ENCODE results near the gene AGBL5.
A peak's percentile ranks its signal among the peaks of the same experiment; 100 is the strongest.

AGBL5 gene

DNA sequence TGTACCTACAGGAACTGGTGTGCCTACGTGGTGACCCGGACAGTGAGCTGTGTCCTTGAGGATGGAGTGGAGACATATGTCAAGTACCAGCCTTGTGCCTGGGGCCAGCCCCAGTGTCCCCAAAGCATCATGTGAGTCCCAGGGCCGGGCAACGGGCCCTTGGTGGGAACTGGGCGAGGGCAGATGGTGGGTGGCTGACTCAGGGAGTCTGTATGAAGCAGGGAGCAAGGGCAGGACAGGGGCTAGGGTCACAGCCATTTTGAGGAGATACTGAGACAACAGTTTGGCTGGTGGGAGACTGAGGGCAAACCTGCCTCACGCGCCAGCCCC is 28.6 kb downstream of the AGBL5 start:
- no peak for DNase-seq

DNA sequence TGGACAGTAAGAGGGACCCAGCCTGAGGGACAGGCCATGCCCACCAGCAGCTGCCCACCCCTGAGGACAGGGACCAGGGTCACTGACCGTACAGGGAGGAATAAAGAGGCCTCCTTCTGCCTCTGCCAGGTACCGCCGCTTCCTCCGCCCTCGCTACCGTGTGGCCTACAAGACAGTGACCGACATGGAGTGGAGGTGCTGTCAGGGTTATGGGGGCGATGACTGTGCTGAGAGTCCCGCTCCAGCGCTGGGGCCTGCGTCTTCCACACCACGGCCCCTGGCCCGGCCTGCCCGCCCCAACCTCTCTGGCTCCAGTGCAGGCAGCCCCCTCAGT is 29.1 kb downstream of the AGBL5 start:
- no peak for DNase-seq

DNA sequence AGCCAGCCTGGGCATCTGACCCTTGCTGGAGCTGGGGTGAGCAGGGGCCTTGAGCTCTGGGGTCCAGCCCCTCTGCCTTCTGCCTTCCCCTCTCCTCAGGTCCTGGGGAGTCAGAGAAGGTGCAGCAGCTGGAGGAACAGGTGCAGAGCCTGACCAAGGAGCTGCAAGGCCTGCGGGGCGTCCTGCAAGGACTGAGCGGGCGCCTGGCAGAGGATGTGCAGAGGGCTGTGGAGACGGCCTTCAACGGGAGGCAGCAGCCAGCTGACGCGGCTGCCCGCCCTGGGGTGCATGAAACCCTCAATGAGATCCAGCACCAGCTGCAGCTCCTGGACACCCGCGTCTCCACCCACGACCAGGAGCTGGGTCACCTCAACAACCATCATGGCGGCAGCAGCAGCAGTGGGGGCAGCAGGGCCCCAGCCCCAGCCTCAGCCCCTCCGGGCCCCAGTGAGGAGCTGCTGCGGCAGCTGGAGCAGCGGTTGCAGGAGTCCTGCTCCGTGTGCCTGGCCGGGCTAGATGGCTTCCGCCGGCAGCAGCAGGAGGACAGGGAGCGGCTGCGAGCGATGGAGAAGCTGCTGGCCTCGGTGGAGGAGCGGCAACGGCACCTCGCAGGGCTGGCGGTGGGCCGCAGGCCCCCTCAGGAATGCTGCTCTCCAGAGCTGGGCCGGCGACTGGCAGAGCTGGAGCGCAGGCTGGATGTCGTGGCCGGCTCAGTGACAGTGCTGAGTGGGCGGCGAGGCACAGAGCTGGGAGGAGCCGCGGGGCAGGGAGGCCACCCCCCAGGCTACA is 30.7 kb downstream of the AGBL5 start:
- no peak for DNase-seq

DNA sequence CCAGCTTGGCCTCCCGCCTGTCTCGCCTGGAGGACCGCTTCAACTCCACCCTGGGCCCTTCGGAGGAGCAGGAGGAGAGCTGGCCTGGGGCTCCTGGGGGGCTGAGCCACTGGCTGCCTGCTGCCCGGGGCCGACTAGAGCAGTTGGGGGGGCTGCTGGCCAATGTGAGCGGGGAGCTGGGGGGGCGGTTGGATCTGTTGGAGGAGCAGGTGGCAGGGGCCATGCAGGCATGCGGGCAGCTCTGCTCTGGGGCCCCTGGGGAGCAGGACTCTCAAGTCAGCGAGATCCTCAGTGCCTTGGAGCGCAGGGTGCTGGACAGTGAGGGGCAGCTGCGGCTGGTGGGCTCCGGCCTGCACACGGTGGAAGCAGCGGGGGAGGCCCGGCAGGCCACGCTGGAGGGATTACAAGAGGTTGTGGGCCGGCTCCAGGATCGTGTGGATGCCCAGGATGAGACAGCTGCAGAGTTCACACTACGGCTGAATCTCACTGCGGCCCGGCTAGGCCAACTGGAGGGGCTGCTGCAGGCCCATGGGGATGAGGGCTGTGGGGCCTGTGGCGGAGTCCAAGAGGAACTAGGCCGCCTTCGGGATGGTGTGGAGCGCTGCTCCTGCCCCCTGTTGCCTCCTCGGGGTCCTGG is 31.4 kb downstream of the AGBL5 start:
- no peak for DNase-seq

DNA sequence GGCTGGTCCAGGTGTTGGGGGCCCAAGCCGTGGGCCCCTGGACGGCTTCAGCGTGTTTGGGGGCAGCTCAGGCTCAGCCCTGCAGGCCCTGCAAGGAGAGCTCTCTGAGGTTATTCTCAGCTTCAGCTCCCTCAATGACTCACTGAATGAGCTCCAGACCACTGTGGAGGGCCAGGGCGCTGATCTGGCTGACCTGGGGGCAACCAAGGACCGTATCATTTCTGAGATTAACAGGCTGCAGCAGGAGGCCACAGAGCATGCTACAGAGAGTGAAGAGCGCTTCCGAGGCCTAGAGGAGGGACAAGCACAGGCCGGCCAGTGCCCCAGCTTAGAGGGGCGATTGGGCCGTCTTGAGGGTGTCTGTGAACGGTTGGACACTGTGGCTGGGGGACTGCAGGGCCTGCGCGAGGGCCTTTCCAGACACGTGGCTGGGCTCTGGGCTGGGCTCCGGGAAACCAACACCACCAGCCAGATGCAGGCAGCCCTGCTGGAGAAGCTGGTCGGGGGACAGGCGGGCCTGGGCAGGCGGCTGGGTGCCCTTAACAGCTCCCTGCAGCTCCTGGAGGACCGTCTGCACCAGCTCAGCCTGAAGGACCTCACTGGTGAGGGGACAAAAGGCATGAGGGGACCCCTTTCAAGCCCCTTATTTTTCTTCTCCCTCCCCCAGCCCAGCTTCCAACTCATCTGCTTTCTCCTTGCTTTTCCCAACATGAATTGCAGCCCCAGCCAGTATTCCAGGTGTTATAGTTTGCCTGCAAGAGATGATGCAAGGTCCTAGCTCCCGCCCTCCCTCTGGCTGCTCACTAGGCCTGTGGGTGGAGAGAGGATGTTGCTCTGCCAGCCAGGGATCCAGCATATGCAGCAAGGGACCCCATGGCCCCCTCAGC is 32.2 kb downstream of the AGBL5 start:
- DNase-seq = no peak

DNA sequence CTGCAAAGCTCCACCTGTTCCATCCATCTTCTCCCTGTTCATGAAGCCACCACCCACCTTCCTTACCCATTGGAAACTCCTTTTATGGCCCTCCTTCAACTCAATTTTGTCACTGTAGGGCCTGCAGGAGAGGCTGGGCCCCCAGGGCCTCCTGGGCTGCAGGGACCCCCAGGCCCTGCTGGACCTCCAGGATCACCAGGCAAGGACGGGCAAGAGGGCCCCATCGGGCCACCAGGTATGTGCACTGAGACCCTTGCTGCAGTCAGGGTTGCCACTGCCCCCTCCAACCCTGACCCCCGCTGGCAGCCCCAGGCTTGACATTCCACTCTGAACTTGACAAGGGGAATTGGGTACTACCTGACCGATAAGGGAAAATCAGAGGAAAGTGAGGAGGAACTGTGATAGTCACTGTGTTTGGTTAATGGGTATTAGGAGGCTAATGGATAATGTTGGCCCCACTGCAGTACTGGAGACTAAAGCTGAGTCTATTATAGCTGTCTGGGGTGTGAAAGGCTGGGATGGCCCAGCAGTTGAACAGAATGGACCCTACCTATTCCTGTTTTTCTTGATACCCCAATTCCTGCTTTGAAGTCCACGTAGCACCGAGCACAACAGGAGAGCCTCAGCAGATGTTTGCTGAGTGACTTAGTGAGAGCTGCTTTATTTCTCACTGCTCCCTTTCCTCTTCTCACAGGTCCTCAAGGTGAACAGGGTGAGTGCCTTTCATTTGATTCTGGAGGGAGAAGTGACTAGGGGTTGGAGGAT is 33.0 kb downstream of the AGBL5 start:
- DNase-seq = no peak

DNA sequence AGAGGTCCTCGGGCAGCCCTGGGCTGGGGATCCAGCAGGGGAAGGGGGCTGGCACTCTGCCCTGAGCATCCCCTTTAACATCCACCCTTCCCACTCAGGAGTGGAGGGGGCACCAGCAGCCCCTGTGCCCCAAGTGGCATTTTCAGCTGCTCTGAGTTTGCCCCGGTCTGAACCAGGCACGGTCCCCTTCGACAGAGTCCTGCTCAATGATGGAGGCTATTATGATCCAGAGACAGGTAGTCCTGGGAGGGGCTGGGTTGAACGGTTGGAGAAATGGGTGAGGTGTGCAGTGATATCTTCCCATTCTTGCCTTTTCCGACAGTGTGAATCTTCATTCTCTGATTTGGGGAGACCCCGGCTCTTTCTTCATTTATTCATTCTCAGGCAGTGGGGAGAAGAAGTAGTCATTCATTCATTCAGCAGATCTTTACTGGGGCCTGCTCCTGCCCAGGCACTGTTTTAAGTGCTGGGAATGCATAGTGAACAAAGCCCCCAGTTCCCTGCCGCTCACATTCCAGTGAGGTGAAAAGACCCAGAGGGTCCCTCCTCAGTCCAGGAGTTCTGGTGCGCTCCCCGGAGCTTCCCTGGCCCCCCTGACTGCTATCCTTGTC is 33.7 kb downstream of the AGBL5 start:
- no peak for DNase-seq

DNA sequence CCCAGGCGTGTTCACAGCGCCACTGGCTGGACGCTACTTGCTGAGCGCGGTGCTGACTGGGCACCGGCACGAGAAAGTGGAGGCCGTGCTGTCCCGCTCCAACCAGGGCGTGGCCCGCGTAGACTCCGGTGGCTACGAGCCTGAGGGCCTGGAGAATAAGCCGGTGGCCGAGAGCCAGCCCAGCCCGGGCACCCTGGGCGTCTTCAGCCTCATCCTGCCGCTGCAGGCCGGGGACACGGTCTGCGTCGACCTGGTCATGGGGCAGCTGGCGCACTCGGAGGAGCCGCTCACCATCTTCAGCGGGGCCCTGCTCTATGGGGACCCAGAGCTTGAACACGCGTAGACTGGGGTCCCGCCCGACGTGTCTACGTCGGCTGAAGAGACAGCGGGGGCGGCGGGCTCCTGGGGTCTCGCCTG is 34.2 kb downstream of the AGBL5 start:
- DNase-seq = peak; percentile 33

DNA sequence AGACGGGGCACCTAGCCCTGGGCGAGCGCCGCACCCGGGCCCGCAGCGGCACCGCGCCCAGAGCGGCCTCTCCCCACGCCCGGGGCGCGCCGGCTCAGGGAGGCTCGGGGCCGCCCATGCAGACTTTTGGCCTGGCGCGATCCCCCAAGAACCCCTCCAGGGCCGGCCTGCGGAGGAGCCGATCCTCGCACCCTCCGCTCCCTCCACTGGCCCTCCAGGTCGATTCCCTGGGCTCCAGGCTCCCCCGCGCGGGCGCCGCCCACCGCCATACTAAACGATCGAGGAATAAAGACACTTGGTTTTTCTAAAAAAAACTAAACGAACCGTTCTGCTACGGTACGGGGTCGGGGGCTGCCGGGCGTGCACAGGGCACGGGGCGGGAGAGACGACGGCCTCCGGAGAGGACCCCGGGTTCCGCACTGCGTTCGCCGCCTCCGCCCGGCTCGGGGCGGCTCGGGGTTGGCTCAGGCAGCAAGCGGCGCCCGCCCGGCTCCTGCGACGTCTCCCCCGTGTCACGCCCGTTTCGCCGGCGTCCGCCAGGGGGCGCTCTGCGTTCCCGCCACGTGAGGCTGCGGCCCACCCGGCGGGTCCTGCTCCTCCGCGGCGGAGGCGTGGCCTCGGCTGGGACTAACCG is 34.7 kb downstream of the AGBL5 start:
- peak; percentile 99 for DNase-seq

DNA sequence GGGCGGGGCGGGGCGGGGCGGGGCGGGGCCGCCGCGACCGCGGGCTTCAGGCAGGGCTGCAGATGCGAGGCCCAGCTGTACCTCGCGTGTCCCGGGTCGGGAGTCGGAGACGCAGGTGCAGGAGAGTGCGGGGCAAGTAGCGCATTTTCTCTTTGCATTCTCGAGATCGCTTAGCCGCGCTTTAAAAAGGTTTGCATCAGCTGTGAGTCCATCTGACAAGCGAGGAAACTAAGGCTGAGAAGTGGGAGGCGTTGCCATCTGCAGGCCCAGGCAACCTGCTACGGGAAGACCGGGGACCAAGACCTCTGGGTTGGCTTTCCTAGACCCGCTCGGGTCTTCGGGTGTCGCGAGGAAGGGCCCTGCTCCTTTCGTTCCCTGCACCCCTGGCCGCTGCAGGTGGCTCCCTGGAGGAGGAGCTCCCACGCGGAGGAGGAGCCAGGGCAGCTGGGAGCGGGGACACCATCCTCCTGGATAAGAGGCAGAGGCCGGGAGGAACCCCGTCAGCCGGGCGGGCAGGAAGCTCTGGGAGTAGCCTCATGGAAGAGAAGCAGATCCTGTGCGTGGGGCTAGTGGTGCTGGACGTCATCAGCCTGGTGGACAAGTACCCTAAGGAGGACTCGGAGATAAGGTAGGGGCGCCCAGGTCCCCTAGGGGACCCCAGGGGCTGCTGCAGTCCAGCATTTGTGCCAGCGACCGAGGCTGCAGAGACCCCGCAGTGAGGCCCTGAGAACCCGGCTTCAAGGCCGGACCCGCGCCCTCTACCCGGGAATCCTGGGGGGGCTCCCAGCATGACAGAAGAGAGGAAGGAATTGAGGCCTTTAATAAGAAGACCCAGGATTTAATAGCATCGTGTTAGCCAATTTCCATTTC is 35.5 kb downstream of the AGBL5 start, which contains the start of gene KHK:
Gene KHK (plus strand): TSS at position 49 of the 870 bp plus-strand sequence. CDS start 488 bp downstream, at position 537.
- no peak for DNase-seq

DNA sequence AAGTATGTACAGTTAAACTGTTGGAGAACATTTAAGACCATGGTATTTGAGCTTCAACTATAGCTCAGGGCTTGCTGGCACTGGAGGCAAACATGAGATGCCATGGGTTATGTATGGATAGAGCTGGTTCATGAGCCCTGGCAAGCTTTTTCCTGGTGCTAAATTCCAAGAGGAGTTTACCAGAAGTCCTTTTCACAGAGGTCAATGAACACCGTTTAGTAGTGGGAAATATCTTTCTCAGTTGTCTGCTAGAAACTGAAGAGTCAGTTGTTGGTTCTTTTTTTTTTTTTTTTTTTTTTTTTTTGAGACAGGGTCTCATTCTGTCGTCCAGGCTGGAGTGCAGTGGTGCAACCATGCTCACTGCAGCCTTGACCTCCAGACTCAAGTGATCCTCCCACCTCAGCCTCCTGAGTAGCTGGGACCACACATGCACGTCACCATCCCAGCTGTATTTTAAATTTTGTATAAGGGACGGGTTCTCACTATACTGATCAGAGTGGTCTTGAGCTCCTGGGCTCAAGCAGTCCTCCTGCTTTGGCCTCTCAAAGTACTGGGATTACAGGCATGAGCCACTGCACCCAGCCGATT is 36.4 kb downstream of the AGBL5 start:
- DNase-seq = no peak

DNA sequence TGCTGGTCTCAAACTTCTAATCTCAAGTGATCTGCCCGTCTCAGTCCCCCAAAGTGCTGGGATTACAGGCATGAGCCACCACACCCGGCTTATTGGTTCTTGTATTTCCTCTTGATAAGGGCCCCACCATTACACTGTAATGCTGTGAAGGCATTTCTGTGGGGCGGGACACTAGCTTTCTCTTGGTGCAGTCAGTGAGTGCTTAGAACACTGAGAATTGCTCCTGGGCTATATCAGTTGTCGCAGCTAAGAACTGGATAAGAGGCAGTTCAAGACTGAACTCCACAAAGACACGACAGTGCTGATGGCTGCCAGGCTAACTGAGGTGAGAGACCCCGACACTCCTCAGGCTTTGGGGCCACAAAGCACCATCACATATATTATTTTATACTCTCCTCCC is 37.2 kb downstream of the AGBL5 start:
- no peak for DNase-seq

DNA sequence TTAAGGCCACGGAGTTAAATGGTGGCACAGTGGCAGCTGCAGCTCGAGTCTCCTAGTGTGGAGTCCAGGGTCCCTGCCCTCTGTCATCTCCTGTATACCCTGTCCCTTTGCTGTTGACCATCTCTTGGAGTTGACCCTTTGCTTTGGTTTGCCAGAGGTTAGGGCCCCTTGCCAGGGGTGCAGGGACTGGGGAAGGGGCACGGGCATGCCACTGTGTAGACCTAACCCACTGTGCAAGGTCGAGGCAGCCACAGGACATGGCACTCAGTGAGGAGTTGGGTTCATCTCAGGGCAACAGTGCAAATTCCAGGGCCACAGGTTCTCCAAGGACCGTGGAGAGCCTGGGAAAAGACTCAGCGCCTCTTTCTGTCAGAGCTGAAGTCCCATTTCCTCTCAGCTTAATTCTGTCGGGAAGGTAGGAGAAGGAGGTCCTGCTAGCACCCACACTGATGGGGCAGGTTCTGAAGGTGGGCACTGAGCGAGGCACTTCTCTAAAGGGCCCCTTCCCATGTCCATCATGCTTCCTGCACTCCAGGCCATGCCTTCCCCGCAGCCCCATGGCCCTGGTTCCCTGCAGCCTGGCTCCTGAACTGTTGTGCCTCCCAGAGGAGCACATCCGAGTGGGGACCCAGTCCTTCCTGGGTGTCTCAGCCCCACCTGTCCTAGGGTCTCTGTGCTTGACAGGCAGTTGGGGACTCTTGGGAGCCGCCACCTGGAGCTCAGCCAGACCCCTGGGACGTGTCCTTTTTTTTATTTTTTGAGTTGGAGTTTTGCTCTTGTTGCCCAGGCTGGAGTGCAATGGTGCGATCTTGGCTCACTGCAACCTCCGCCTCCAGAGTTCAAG is 37.9 kb downstream of the AGBL5 start:
- no peak for DNase-seq

DNA sequence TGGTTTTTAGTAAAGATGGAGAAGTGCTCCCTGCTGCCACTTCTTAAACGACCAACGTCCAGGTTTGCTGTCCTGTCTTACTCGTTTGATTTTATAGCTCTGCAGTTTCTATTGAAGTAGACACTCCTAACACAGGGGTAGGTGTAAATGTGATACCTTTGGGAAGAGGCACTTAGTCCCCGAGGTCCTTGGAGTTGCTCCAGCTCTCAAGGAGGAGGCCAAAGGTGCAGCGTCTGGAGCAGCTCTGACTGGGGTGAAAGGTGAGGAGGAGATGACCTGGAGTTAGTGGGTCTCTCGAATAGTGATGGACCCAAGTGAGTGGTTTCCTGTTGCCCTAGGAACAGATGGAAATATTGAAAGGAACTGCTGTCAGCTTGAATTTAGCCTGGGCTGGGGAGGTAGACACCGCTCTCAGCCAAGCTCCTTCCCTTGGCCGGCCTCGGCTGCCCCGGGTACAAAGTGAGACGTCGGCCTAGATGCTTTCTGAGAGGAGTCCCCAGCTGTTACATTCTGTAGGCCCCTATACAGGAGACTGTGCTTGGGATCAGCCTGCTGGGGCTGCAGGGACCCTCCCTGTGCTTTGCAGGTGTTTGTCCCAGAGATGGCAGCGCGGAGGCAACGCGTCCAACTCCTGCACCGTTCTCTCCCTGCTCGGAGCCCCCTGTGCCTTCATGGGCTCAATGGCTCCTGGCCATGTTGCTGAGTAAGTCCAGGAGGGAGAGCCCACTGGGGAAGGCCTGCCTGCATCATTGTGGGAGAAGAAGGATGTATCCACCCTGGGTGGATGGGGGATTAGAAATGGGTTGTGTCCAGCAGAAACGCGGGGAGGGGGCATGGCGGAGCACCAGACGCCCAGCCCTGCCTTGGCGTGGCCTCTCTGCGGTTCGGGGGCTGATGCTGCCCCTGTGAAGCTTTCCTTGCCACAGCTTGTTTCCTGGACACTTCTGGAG is 40.6 kb downstream of the AGBL5 start:
- no peak for DNase-seq

DNA sequence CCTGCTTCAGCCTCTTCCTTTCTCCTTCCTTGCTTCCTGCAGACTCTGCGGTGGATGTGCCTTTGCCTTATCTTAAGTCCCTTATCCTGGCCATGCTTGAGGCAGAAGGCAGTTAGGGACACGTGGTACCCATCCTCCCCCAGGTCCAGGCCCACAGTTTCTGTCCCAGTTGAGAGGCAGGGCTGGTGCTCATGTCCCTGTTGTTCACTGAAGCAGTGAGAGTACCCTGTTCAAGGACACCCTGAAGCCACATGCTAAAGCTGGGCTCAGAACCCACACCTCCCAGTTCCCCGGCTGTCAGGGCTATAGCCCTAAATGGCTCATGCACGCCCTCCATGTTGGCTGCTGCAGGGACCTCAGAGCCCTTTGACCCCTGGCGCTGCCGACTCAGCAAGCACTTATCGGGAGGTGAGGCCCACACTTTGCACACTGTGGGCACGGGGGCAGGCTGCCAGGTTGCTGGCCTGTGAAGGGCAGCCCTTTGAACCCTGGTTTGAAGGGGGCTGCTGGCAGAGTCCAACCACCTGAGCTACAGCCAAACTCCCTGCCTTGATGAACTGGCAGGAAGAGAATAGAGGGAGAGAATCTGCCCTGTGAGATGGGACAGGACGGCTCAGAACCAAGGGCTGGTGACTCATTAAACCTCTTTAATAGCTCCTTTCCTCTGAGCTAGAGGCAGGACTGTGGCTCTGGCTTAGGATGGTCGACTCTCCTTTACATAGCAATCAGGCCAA is 41.4 kb downstream of the AGBL5 start:
- no peak for DNase-seq

DNA sequence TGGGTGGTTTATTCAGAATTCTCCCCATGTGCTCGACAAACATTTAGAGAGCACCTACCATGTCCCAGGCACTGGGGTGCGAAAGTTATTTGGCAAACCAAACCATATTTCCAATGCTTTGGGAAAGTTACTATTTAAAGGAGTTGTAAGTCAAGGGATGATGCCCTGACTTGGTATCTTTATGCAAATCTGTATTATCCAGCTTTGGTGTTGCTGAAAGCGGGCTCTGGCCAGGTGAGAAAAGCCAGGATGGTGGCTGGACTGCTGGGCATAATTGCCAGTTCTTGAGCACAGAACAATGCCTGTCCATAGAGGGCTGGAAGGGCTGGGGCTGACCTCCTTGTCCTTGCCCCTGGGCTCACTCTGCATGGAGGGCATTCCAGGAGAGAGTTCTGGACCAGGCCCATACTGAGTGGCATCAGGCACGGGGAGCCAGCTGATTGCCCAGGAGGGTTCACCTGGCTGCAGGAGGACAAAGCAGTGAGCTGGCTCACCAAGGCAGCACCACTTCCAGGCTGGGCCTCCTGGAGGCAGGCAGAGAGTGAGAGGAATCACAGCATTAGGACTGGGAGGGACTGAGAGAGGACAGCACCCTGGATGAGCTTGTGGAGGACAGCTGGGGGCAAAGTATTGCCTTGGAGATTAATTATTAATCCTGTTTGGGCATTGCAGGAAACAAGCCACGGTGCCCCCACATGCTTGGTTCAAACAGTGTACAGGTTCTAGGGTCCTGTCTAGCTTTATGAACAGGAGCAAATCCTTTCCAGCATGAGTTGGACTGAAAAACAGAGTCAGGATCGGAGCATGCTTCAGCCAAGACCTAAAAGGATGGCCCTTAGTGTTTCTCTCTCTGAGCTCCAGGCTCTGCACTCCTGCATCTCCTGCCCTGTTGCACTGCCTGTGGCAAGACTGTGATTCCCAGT is 42.2 kb downstream of the AGBL5 start:
- no peak for DNase-seq

Measured in activated naive CD4-positive, alpha-beta T cell treated with Interleukin-2 at 50 U/mL for 16 hours (primary cell).